MCF 10A (cell line): Measurements from ENCODE around the gene EVC2. TPM values are rescaled to one million over a fixed set of nuclear protein-coding genes. Genes with fewer than 3 reads are reported as not detected.
A peak's percentile ranks its signal among the peaks of the same experiment; 100 is the strongest.

Experiments
- BruUV-seq: library from RNA; stranded (reverse); fragments of 400-500 nt; replicated peaks from 2 replicates; lab custom pipeline; 2021; lab: Mats Ljungman, UMichigan
- CTCF ChIA-PET: fragments of 300-600 bp; sonication (Branson Sonifier 250); formaldehyde crosslinking; extraction: SDS; loops from one replicate; lab custom pipeline; 2021; ENCODE audit warnings: antibody characterized with exemption, inconsistent platforms; lab: Yijun Ruan, JAX
- POLR2A ChIA-PET: fragments of 300-600, 350-650 bp; sonication (Branson Sonifier 250); formaldehyde crosslinking; extraction: SDS; loops from one replicate; lab custom pipeline; 2020; ENCODE audit warnings: antibody characterized with exemption, inconsistent platforms; lab: Yijun Ruan, JAX
- DNase-seq: peaks from one replicate; pipeline ENCODE4 v3.0.0-alpha.2; 2018; ENCODE audit not compliant: unreplicated experiment
- H3K27ac Mint-ChIP-seq: one replicate; pipeline ENCODE4 v1.8.0; 2022; ENCODE audit warnings: mild to moderate bottlenecking, low read depth, mixed read lengths; ENCODE audit not compliant: unreplicated experiment
- H3K27me3 Mint-ChIP-seq: one replicate; pipeline ENCODE4 v1.8.0; 2022; ENCODE audit warnings: mixed read lengths; ENCODE audit not compliant: insufficient read depth, unreplicated experiment
- H3K36me3 Mint-ChIP-seq: one replicate; pipeline ENCODE4 v1.8.0; 2022; ENCODE audit warnings: mild to moderate bottlenecking, moderate library complexity, mixed read lengths; ENCODE audit not compliant: insufficient read depth, unreplicated experiment
- H3K4me1 Mint-ChIP-seq: one replicate; pipeline ENCODE4 v1.8.0; 2022; ENCODE audit warnings: mixed read lengths; ENCODE audit not compliant: insufficient read depth, unreplicated experiment
- H3K4me3 Mint-ChIP-seq: one replicate; pipeline ENCODE4 v1.8.0; 2022; ENCODE audit warnings: mild to moderate bottlenecking, moderate library complexity, mixed read lengths; ENCODE audit not compliant: unreplicated experiment
- H3K9me3 Mint-ChIP-seq: one replicate; pipeline ENCODE4 v1.8.0; 2022; ENCODE audit warnings: mixed read lengths; ENCODE audit not compliant: unreplicated experiment
- CTCF ChIP-seq: fragments of 200-600 bp; IDR thresholded peaks from one replicate; pipeline ENCODE4 v1.8.0; 2022; ENCODE audit warnings: antibody characterized with exemption, mild to moderate bottlenecking; ENCODE audit not compliant: unreplicated experiment
- intact Hi-C: fragments of 100-400 bp; cut with micrococcal nuclease; formaldehyde crosslinking; loops from 2 replicates; pipeline ENCODE4 v1.14.1; 2022
- total RNA-seq: library from RNA; stranded (reverse); gene quantifications from 2 replicates; pipeline ENCODE4 v1.2.3, GENCODE V29; 2022

The EVC2 gene
- total RNA-seq, 1 experiment from 2014 or later = 5.5 TPM

GRCh38 chr4:5710065-5710960 lies 2.0 kb upstream of the EVC2 start:
- intact Hi-C loops = loop anchor here (5.0 to 10.0 kb wide), 2 partner anchors 656 to 718 kb away; partner anchors contain the start of gene STK32B
- peaks cover 7% of the 10 kb centered on the region for H3K36me3 Mint-ChIP-seq

GRCh38 chr4:5709207-5709575 lies 832 bp upstream of the EVC2 start:
- H3K27ac Mint-ChIP-seq = no peak overlapping the region
- peaks cover 39% of the 10 kb centered on the region for H3K4me1 Mint-ChIP-seq
- ChIA-PET POLR2A (no interaction called here), CTCF (interaction anchor here (0.6 kb wide), 1 partner anchor 1863 kb away, joined by 3 read pairs; no protein-coding TSS in a partner anchor)
- BruUV-seq = no TSS peak
- TF ChIP-seq CTCF = no peak
- no peaks in the 10 kb centered on the region for H3K27me3 Mint-ChIP-seq
- intact Hi-C loops = no loop called here
- no peaks in the 10 kb centered on the region for H3K9me3 Mint-ChIP-seq
- no peaks in the 10 kb centered on the region for H3K36me3 Mint-ChIP-seq
- DNase-seq = no peak
- H3K4me3 Mint-ChIP-seq = no peak overlapping the region

More at GRCh38 chr4:5710065-5710960, 2.0 kb upstream of the EVC2 start:
- Mint-ChIP-seq H3K4me1 (peaks cover 39% of the 10 kb centered on the region), H3K9me3 (no peaks in the 10 kb centered on the region), H3K4me3 (peak overlapping the region; percentile 74), H3K27me3 (no peaks in the 10 kb centered on the region), H3K27ac (peak overlapping the region; percentile 11)
- TSS peak; percentile 60 for BruUV-seq
- ChIA-PET CTCF (interaction anchor here (0.6 to 1.1 kb wide), 5 partner anchors 12 to 731 kb away, joined by 3 to 5 read pairs (median 3); no protein-coding TSS in a partner anchor), POLR2A (interaction anchor here (0.6 to 1.2 kb wide), 5 partner anchors 40 to 218 kb away, joined by 3 to 4 read pairs (median 3); no protein-coding TSS in a partner anchor)
- DNase-seq = peak; percentile 40
- TF ChIP-seq CTCF = peak; percentile 35

GRCh38 chr4:5707778-5708448 lies 446 bp downstream of the EVC2 start:
- POLR2A ChIA-PET = interaction anchor here (0.6 to 0.9 kb wide), 2 partner anchors 52 to 1166 kb away, joined by 3 read pairs; partner anchors contain the start of gene STX18
- Mint-ChIP-seq H3K9me3 (no peaks in the 10 kb centered on the region), H3K27me3 (no peaks in the 10 kb centered on the region), H3K27ac (peak overlapping the region; percentile 51), H3K4me3 (peak overlapping the region; percentile 69), H3K4me1 (peaks cover 33% of the 10 kb centered on the region), H3K36me3 (no peaks in the 10 kb centered on the region)
- no TSS peak for BruUV-seq
- CTCF ChIA-PET = interaction anchor here (0.6 to 0.7 kb wide), 4 partner anchors 83 to 1801 kb away, joined by 3 to 6 read pairs (median 3); no protein-coding TSS in a partner anchor
- TF ChIP-seq CTCF = no peak
- intact Hi-C loops = no loop called here
- peak; percentile 24 for DNase-seq
